Sigmoid colon (tissue), 7 donors: Measurements from ENCODE around the gene FIGNL2. TPM values are rescaled to one million over a fixed set of nuclear protein-coding genes. Genes with fewer than 3 reads are reported as not detected.

Source experiments
- DNase-seq: peaks from one replicate; pipeline ENCODE4 v3.0.0-alpha.2; 2019
- H3K27ac ChIP-seq, 4 donors: fragments of 200-600 bp; sonication (generic); one replicate each; pipeline ENCODE4 v1.5.1; 2016 to 2019; ENCODE audit warnings: mild to moderate bottlenecking in 1 of 4
- H3K27me3 ChIP-seq, 3 donors: fragments of 200-600 bp; sonication (generic); one replicate each; pipeline ENCODE4 v1.5.1; 2019; ENCODE audit warnings: mild to moderate bottlenecking in 1 of 3
- H3K36me3 ChIP-seq, 4 donors: fragments of 200-600 bp; sonication (generic); one replicate each; pipeline ENCODE4 v1.5.1; 2016 to 2019
- H3K4me1 ChIP-seq, 4 donors: fragments of 200-600 bp; sonication (generic); one replicate each; pipeline ENCODE4 v1.5.1; 2017 to 2019
- H3K4me3 ChIP-seq, 4 donors: fragments of 200-600 bp; sonication (generic); one replicate each; pipeline ENCODE4 v1.5.1; 2017 to 2019; ENCODE audit warnings: mild to moderate bottlenecking in 2 of 4, moderate library complexity in 1 of 4
- H3K9me3 ChIP-seq, 4 donors: fragments of 200-600 bp in 3 of 4; sonication (generic) in 3 of 4; one replicate each; pipeline versions ENCODE4 v1.5.1 to v1.6.1; 2013 to 2019
- EP300 ChIP-seq, 4 donors: sonication (generic); formaldehyde crosslinking; IDR thresholded peaks; one replicate each; pipeline ENCODE4 v1.6.1; 2017; ENCODE audit warnings: antibody characterized with exemption in 4 of 4
- POLR2A ChIP-seq, 2 donors: fragments of 450-650 bp; IDR thresholded peaks; one replicate each; pipeline ENCODE4 v1.6.1; 2016; ENCODE audit warnings: antibody characterized with exemption in 2 of 2, mild to moderate bottlenecking in 2 of 2, moderate library complexity in 2 of 2
- POLR2AphosphoS5 ChIP-seq, 4 donors: sonication (generic); formaldehyde crosslinking; IDR thresholded peaks; one replicate each; pipeline ENCODE4 v1.6.1; 2017; ENCODE audit warnings: antibody characterized with exemption in 4 of 4
- WGBS, 2 donors: extraction: QIAGEN DNeasy Blood & Tissue Kit; methylation state at CpG; one replicate each; pipeline ENCODE4 v1.1.7; 2013; 5-methylcytosine and 5-hydroxymethylcytosine counted together
- intact Hi-C: fragments of 100-400 bp; cut with DNase I; formaldehyde crosslinking; loops from one replicate; pipeline ENCODE4 v1.15.1; 2023
- polyA plus RNA-seq, 3 donors: library from polyadenylated mRNA; stranded (reverse); fragments of 200-250 nt; gene quantifications; one replicate each; pipeline ENCODE4 v1.2.3, GENCODE V29; 2013
- total RNA-seq, 4 donors: library from RNA; depleted of rRNA; stranded (reverse); fragments of >200 nt; gene quantifications; one replicate each; pipeline ENCODE4 v1.1.0, GENCODE V29; 2016
- TF ChIP-seq, protein P1 (sequence below), 4 experiments: fragments of 450-650 bp in 3 of 4; fragments of 200-600 bp in 1 of 4; IDR thresholded peaks; one replicate each; pipeline ENCODE4 v1.5.1; 2016 to 2019; ENCODE audit warnings: antibody characterized with exemption in 4 of 4, mild to moderate bottlenecking in 3 of 4, moderate library complexity in 2 of 4
- donor health status: healthy with polysubstance abuse.
- donor health status: Bipolar disorder and iron deficiency.
- donor health status: healthy.

FIGNL2 gene
- total and polyA plus RNA-seq, 7 donors: 0.28 to 0.36 (median 0.36) TPM; not detected in 4

DNA sequence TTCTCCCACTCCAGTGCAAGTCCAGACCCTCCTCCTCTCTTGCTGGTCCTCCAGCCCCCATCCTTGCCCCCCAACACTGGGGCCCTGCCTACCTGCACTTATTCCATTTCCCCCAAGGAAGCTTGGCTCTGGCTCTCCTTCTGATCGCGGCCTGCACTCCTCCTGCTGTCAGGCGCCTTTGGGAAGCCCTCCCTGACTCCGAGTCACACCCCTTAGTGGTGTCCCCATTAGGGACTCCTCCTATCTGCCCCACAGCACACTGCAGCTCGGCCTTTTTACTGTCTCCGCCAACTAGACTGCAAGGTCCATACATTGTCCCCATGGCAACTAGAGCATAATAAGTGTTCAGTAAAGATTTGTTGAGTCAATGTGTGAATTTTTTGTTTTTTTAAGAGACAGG lies 32.9 kb downstream of the FIGNL2 start:
- Histone ChIP-seq H3K27ac (no peak overlapping the region), H3K9me3 (no peaks in the 10 kb centered on the region), H3K4me1 (peaks cover 0 to 16% (median 13%) of the 10 kb centered on the region in 4 donors), H3K27me3 (peaks cover 4 to 48% (median 35%) of the 10 kb centered on the region in 3 donors), H3K36me3 (no peaks in the 10 kb centered on the region), H3K4me3 (no peak overlapping the region)
- no peak for DNase-seq
- intact Hi-C loops: no loop called here
- 90% methylated on average over 6 of the region's 6 CpGs for WGBS, 2 donors
- TF ChIP-seq POLR2AphosphoS5 (IDR thresholded peaks at IDR 0.05): no peak
- TF ChIP-seq POLR2A (IDR thresholded peaks at IDR 0.05): no peak
- no peak for TF ChIP-seq EP300 (IDR thresholded peaks at IDR 0.05)
- TF ChIP-seq, protein P1, sequence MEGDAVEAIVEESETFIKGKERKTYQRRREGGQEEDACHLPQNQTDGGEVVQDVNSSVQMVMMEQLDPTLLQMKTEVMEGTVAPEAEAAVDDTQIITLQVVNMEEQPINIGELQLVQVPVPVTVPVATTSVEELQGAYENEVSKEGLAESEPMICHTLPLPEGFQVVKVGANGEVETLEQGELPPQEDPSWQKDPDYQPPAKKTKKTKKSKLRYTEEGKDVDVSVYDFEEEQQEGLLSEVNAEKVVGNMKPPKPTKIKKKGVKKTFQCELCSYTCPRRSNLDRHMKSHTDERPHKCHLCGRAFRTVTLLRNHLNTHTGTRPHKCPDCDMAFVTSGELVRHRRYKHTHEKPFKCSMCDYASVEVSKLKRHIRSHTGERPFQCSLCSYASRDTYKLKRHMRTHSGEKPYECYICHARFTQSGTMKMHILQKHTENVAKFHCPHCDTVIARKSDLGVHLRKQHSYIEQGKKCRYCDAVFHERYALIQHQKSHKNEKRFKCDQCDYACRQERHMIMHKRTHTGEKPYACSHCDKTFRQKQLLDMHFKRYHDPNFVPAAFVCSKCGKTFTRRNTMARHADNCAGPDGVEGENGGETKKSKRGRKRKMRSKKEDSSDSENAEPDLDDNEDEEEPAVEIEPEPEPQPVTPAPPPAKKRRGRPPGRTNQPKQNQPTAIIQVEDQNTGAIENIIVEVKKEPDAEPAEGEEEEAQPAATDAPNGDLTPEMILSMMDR (IDR thresholded peaks at IDR 0.05): no peak

DNA sequence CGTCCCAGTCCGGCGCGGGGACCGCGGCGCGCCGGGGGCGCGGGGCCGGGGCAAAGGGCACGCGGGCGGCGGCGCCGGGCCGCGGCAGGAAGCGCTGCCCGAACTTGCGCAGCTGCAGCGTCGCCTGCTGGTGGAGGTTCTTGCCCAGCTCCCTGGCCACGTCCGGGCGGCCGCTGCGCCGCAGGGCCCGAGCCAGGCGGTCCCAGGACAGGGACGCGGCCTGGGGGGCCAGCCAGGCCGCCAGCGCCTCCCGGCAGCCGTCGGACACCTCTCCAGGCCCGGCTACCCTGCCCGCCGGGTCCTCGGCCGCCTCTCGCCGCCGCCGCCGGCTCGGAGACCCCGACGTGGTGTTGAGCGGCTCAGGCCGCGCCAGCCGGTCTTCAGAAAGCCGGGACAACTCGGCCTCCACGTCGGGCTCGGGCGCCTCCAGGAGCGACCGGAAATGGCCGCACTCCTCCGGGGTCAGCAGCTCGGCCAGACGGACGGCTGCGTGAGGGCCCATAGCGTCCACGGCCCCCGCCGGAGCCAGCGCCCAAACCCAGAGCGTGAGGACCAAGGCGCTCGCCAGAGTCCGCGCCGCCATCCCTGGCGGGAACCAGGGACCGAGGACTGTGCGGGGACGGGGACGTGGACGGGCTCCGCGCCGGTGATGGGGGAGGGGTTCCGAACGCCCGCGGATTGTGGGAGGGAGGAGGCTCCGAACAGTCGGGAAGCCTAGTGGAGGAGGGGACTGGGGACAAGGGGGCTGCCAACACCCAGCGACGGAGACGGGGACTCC lies 34.0 kb downstream of the FIGNL2 start:
- TF ChIP-seq POLR2AphosphoS5 (IDR thresholded peaks at IDR 0.05) (peak in 1 of 4 donors; percentile 5), POLR2A (IDR thresholded peaks at IDR 0.05) (no peak), EP300 (IDR thresholded peaks at IDR 0.05) (no peak)
- TF ChIP-seq, protein P1 (IDR thresholded peaks at IDR 0.05): peak in 1 of 4 experiments; percentile 43
- intact Hi-C loops: no loop called here
- Histone ChIP-seq H3K4me3 (peak overlapping the region; percentile 52 to 67 (median 58)), H3K27me3 (peaks cover 4 to 39% (median 24%) of the 10 kb centered on the region in 3 donors), H3K4me1 (peaks cover 0 to 13% (median 8%) of the 10 kb centered on the region in 4 donors), H3K36me3 (no peaks in the 10 kb centered on the region), H3K9me3 (no peaks in the 10 kb centered on the region), H3K27ac (peak overlapping the region; percentile 64 to 79 (median 71))
- 2 to 3% methylated on average over 100 of the region's 100 CpGs for WGBS, 2 donors
- DNase-seq: peak; percentile 79

DNA sequence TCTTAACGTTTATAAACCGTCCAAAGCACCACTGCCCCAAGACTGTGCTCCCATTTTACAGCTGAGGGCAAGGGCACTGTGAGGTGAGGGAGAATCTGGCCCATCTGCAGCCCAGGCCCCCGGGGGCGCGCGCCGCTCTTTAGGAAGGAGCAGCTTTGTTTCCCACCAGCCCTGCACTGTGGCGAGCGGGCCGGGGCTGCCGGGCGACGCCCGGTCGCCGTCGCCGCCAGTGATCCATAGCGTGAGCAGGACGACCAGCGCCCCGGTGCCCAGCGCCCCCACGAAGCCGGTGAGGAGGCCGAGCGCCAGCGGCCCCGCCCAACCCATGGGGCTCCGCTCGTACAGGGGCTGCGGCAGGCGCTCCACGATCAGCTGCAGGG lies 34.6 kb downstream of the FIGNL2 start:
- DNase-seq: no peak

DNA sequence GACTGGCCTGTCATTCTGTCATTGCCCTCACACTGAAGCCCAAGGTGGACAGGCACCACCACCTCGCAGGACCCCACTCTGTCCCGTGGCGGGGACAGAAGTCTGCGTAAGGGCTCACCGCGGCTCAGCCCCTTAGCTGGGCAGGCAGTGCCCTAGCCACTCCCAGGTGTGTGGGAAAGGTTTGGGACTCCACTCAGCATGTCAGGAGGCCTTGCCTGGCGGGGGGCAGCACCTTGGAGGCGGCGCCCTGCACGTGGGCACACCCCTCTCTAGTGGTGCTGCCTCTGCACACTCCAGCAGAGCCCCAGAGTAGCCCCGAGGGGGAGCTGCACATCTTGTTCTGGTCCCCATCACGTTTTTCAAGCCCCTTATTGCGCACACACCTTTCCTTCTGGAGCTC lies 35.6 kb downstream of the FIGNL2 start:
- H3K4me1 ChIP-seq: peaks cover 0 to 13% (median 8%) of the 10 kb centered on the region in 4 donors
- intact Hi-C loops: no loop called here
- H3K9me3 ChIP-seq: no peaks in the 10 kb centered on the region
- 86 to 87% methylated on average over 13 of the region's 13 CpGs for WGBS, 2 donors
- no peaks in the 10 kb centered on the region for H3K36me3 ChIP-seq
- H3K4me3 ChIP-seq: no peak overlapping the region
- peaks cover 4 to 26% (median 9%) of the 10 kb centered on the region in 3 donors for H3K27me3 ChIP-seq
- TF ChIP-seq POLR2A (IDR thresholded peaks at IDR 0.05) (no peak), EP300 (IDR thresholded peaks at IDR 0.05) (no peak)
- H3K27ac ChIP-seq: no peak overlapping the region
- no peak for DNase-seq

More for the DNA sequence above, 34.6 kb downstream of the FIGNL2 start:
- TF ChIP-seq, protein P1 (IDR thresholded peaks at IDR 0.05): no peak
- no peak for TF ChIP-seq POLR2AphosphoS5 (IDR thresholded peaks at IDR 0.05)
- no peak for TF ChIP-seq POLR2A (IDR thresholded peaks at IDR 0.05)
- no peak for TF ChIP-seq EP300 (IDR thresholded peaks at IDR 0.05)
- Histone ChIP-seq H3K36me3 (no peaks in the 10 kb centered on the region), H3K4me1 (peaks cover 0 to 13% (median 8%) of the 10 kb centered on the region in 4 donors), H3K9me3 (no peaks in the 10 kb centered on the region), H3K4me3 (peak overlapping the region in 3 of 4 donors; percentile 53 to 67 (median 62)), H3K27me3 (peaks cover 4 to 35% (median 18%) of the 10 kb centered on the region in 3 donors), H3K27ac (peak overlapping the region; percentile 38 to 79 (median 69))
- intact Hi-C loops: no loop called here
- whole genome bisulfite sequencing, 2 donors: 4 to 7% methylated on average over 34 of the region's 34 CpGs
